Endodermal cell (in vitro differentiated cells): ENCODE results near the gene STK11. TPM values are rescaled to one million over a fixed set of nuclear protein-coding genes. Genes with fewer than 3 reads are reported as not detected.

ENCODE experiments used
- DNase-seq: peaks from one replicate; pipeline ENCODE4 v3.0.0-alpha.2; 2017
- H3K27ac ChIP-seq: 2 replicates; pipeline ENCODE4 v1.5.1; 2013; ENCODE audit warnings: mild to moderate bottlenecking, low read depth, low read length, moderate library complexity
- H3K27me3 ChIP-seq: 2 replicates; pipeline ENCODE4 v1.6.1; 2013; ENCODE audit warnings: mild to moderate bottlenecking, low read length, moderate library complexity; ENCODE audit not compliant: insufficient read depth, control insufficient read depth, poor library complexity, severe bottlenecking
- H3K36me3 ChIP-seq: 2 replicates; pipeline ENCODE4 v1.7.0; 2013; ENCODE audit warnings: mild to moderate bottlenecking, low read length, moderate library complexity; ENCODE audit not compliant: control insufficient read depth, insufficient read depth
- H3K4me1 ChIP-seq: one replicate; pipeline ENCODE4 v1.7.0; 2013; ENCODE audit warnings: low read length; ENCODE audit not compliant: control insufficient read depth, insufficient read depth
- H3K4me3 ChIP-seq: 2 replicates; pipeline ENCODE4 v1.5.1; 2013; ENCODE audit warnings: mild to moderate bottlenecking, low read length, moderate library complexity
- H3K9ac ChIP-seq: 2 replicates; pipeline ENCODE4 v1.6.1; 2013; ENCODE audit warnings: mild to moderate bottlenecking, low read length, moderate library complexity; ENCODE audit not compliant: poor library complexity, severe bottlenecking; ENCODE audit errors: extremely low read depth
- H3K9me3 ChIP-seq: 2 replicates; pipeline ENCODE4 v1.6.1; 2013; ENCODE audit warnings: mild to moderate bottlenecking, low read length, moderate library complexity; ENCODE audit not compliant: control insufficient read depth
- H3K27ac Mint-ChIP-seq: 2 replicates; pipeline ENCODE4 v1.8.0; 2020; ENCODE audit warnings: mixed read lengths
- H3K27me3 Mint-ChIP-seq: 2 replicates; pipeline ENCODE4 v1.8.0; 2021; ENCODE audit warnings: mild to moderate bottlenecking, mixed read lengths; ENCODE audit not compliant: insufficient read depth
- H3K36me3 Mint-ChIP-seq: 2 replicates; pipeline ENCODE4 v1.8.0; 2020; ENCODE audit warnings: low read depth, mixed read lengths
- H3K4me1 Mint-ChIP-seq: 2 replicates; pipeline ENCODE4 v1.8.0; 2020; ENCODE audit warnings: mixed read lengths
- H3K4me3 Mint-ChIP-seq: 2 replicates; pipeline ENCODE4 v1.8.0; 2020; ENCODE audit warnings: mild to moderate bottlenecking, moderate library complexity, mixed read lengths
- H3K9me3 Mint-ChIP-seq: 2 replicates; pipeline ENCODE4 v1.8.0; 2020; ENCODE audit warnings: mild to moderate bottlenecking, mixed read lengths
- WGBS, 2 experiments: methylation state at CpG; one replicate each; pipeline versions ENCODE4 v1.1.5 to v1.1.7; 2013; ENCODE audit warnings: missing lambda C conversion rate in 2 of 2, mixed read lengths in 1 of 2; ENCODE audit not compliant: insufficient coverage in 1 of 2, insufficient read length in 1 of 2; 5-methylcytosine and 5-hydroxymethylcytosine counted together
- total RNA-seq, 2 donors: library from RNA; stranded (reverse); fragmentation: NEBNext Ultra II Directional in 1 of 2; extraction: Animal tissue kit (Norgen Biotek cat#: 25700) in 1 of 2; gene quantifications; 2 replicates in 1 of 2; 3 replicates in 1 of 2; pipeline ENCODE4 v1.2.1, GENCODE V29; 2021
- TF ChIP-seq, protein P1 (sequence below): fragments of 200-600 bp; sonication (generic); conservative IDR thresholded peaks from 2 replicates; pipeline ENCODE4 v1.5.0; 2021; ENCODE audit warnings: antibody characterized with exemption, mild to moderate bottlenecking

STK11 gene
- total RNA-seq, 2 donors from 2014 or later, result 78.8 to 81.4 TPM

DNA sequence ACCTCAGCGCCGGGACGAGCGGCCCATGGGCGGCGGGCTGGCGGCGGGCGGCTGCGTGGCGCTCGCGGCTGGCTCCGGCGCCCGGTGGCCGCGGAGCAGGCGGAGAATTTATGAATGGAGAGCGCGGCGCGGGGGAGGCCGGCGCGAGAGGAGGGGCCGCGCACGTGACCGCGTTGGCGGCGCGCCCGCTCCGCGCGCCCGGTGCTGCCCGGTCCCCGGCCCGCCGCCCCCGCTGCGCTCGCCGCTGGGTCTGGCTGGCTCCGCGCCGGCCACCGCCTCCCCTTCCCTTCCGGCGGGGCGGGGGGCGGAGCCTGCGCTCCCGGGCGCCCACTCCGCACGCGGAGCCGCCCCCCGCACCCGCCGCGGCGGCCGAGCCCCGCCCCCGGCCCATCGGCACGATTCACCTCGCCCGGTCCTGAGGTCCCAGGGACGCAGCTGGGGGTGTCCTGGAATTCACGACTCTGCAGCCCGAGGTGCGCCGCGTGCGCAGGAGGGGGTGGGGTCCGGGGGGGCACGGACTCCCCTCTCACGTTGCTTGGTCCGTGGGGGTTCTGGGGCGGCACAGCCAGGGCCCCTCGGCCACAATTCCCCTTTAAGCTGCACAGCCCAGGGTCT is 32.3 kb downstream of the STK11 start, which contains the start of gene CBARP:
TSS of gene CBARP (minus strand) at position 252 of the 615 bp plus-strand sequence. CDS start 1,905 bp downstream, outside the sequence.
- H3K4me3 Mint-ChIP-seq, result peak within 1 kb of the TSS; percentile 76
- whole genome bisulfite sequencing, 2 experiments, result 1% methylated on average over 18 to 87 of the region's 87 CpGs
- H3K4me1 ChIP-seq, result no peaks in the 10 kb centered on the region
- H3K9me3 Mint-ChIP-seq, result no peaks in the 10 kb centered on the region
- peaks cover 5% of the 10 kb centered on the region for H3K36me3 Mint-ChIP-seq
- peak; percentile 83 for DNase-seq
- TF ChIP-seq, protein P1, sequence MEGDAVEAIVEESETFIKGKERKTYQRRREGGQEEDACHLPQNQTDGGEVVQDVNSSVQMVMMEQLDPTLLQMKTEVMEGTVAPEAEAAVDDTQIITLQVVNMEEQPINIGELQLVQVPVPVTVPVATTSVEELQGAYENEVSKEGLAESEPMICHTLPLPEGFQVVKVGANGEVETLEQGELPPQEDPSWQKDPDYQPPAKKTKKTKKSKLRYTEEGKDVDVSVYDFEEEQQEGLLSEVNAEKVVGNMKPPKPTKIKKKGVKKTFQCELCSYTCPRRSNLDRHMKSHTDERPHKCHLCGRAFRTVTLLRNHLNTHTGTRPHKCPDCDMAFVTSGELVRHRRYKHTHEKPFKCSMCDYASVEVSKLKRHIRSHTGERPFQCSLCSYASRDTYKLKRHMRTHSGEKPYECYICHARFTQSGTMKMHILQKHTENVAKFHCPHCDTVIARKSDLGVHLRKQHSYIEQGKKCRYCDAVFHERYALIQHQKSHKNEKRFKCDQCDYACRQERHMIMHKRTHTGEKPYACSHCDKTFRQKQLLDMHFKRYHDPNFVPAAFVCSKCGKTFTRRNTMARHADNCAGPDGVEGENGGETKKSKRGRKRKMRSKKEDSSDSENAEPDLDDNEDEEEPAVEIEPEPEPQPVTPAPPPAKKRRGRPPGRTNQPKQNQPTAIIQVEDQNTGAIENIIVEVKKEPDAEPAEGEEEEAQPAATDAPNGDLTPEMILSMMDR, result no peak
- H3K9ac ChIP-seq, result peak within 1 kb of the TSS; percentile 47
- H3K27ac ChIP-seq, result peak within 1 kb of the TSS; percentile 57
- H3K9me3 ChIP-seq, result no peaks in the 10 kb centered on the region
- peaks cover 3% of the 10 kb centered on the region for H3K36me3 ChIP-seq
- peak within 1 kb of the TSS; percentile 85 for H3K27ac Mint-ChIP-seq
- peaks cover 9% of the 10 kb centered on the region for H3K4me1 Mint-ChIP-seq
- no peaks in the 10 kb centered on the region for H3K27me3 ChIP-seq
- peak within 1 kb of the TSS; percentile 78 for H3K4me3 ChIP-seq
- H3K27me3 Mint-ChIP-seq, result no peaks in the 10 kb centered on the region

DNA sequence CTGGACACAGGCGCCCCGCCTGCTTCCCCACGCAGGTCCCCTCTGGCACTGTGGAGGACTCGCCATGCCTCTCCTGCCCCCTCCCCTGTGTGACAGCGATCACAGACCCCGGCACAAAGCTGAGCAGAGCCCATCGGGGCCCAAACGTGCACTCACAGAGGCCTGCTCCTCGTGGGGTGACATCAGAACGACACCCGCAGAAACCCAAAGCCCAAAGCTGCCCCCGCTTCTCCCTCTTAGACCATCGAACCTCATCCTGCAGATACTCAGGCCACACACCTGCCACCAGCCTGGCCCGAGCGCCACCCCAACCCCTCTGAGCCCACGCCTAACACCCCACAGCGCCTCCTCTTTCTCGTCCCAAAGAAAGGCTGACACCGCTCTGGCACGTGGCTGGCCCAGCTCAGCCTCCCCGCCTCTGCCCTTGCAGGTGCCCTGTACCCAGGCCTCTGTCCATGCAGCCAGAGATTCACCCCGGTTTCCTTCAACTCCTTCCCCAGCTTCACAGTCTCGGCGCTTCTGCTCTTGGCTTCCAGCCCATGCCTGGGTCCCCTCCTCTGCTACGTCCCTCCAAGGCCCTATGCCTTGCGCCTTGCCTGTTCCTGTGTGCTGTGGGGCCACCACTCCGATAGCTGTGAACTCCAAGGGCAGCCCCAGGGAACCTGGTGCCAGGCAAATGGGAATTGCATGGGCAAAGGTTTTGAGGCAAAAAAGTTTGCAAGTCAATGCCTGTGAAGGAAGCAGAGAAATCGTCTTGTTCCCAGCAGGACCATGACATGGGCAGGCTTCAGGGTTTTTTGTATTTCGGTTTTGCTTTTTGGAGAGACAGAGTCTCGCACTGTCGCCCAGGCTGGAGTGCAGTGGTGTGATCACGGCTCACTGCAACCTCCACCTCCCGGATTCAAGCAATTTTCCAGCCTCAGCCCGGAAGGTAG is 33.1 kb downstream of the STK11 start:
- Histone ChIP-seq H3K27ac (no peak overlapping the region), H3K4me3 (peak overlapping the region; percentile 68), H3K36me3 (peaks cover 3% of the 10 kb centered on the region), H3K9me3 (no peaks in the 10 kb centered on the region), H3K4me1 (no peaks in the 10 kb centered on the region), H3K9ac (no peak overlapping the region), H3K27me3 (no peaks in the 10 kb centered on the region)
- TF ChIP-seq, protein P1, result no peak
- Mint-ChIP-seq H3K4me1 (peaks cover 9% of the 10 kb centered on the region), H3K4me3 (peak overlapping the region; percentile 76), H3K27me3 (no peaks in the 10 kb centered on the region), H3K9me3 (no peaks in the 10 kb centered on the region), H3K27ac (peak overlapping the region; percentile 85), H3K36me3 (peaks cover 3% of the 10 kb centered on the region)
- DNase-seq, result peak; percentile 62
- WGBS, 2 experiments, result 81 to 83% methylated on average over 27 to 34 of the region's 34 CpGs

DNA sequence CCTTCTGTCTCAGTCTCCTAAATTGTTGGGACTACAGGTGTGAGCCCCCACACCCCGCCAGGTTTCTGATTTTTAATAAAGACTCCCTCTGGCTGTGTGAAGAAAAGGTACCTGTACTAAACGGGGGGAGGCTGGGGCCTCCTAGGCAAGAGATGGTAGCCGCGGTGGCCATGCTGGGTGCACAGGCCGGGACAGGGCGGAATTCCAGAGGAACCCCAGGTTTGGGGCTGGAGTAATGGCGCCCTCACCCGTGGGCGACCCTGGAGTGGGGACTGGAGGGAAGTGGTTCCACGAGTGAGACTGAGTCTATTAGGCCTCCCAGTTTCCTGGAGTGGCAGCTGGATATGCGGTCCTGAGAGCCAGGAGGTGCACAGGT is 33.8 kb downstream of the STK11 start:
- peaks cover 9% of the 10 kb centered on the region for H3K4me1 Mint-ChIP-seq
- no peaks in the 10 kb centered on the region for H3K9me3 Mint-ChIP-seq
- WGBS, 2 experiments, result 91 to 94% methylated on average over 6 to 11 of the region's 11 CpGs
- Histone ChIP-seq H3K36me3 (peaks cover 3% of the 10 kb centered on the region), H3K27me3 (no peaks in the 10 kb centered on the region), H3K9ac (no peak overlapping the region), H3K4me1 (no peaks in the 10 kb centered on the region), H3K4me3 (peak overlapping the region; percentile 67), H3K9me3 (no peaks in the 10 kb centered on the region), H3K27ac (no peak overlapping the region)
- H3K27me3 Mint-ChIP-seq, result no peaks in the 10 kb centered on the region
- no peak for DNase-seq
- TF ChIP-seq, protein P1, result no peak
- peak overlapping the region; percentile 76 for H3K4me3 Mint-ChIP-seq
- peak overlapping the region; percentile 85 for H3K27ac Mint-ChIP-seq
- H3K36me3 Mint-ChIP-seq, result no peaks in the 10 kb centered on the region
